ENCODE results near the gene CTRL.

- TF ChIP-seq, protein P1, sequence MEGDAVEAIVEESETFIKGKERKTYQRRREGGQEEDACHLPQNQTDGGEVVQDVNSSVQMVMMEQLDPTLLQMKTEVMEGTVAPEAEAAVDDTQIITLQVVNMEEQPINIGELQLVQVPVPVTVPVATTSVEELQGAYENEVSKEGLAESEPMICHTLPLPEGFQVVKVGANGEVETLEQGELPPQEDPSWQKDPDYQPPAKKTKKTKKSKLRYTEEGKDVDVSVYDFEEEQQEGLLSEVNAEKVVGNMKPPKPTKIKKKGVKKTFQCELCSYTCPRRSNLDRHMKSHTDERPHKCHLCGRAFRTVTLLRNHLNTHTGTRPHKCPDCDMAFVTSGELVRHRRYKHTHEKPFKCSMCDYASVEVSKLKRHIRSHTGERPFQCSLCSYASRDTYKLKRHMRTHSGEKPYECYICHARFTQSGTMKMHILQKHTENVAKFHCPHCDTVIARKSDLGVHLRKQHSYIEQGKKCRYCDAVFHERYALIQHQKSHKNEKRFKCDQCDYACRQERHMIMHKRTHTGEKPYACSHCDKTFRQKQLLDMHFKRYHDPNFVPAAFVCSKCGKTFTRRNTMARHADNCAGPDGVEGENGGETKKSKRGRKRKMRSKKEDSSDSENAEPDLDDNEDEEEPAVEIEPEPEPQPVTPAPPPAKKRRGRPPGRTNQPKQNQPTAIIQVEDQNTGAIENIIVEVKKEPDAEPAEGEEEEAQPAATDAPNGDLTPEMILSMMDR (IDR thresholded peaks at IDR 0.05): no peak
- TF ChIP-seq EP300 (IDR thresholded peaks at IDR 0.05): no peak
Measured at GRCh38 chr16:67959536-67960329, 28.1 kb upstream of the CTRL start.

Data from ovary (tissue), 3 donors.